ENCODE measurements around the gene CCDC57. TPM values are rescaled to one million over a fixed set of nuclear protein-coding genes. Genes with fewer than 3 reads are reported as not detected.

The CCDC57 gene
- total RNA-seq, 2 donors from 2014 or later: 5.1 to 7.4 TPM

DNA sequence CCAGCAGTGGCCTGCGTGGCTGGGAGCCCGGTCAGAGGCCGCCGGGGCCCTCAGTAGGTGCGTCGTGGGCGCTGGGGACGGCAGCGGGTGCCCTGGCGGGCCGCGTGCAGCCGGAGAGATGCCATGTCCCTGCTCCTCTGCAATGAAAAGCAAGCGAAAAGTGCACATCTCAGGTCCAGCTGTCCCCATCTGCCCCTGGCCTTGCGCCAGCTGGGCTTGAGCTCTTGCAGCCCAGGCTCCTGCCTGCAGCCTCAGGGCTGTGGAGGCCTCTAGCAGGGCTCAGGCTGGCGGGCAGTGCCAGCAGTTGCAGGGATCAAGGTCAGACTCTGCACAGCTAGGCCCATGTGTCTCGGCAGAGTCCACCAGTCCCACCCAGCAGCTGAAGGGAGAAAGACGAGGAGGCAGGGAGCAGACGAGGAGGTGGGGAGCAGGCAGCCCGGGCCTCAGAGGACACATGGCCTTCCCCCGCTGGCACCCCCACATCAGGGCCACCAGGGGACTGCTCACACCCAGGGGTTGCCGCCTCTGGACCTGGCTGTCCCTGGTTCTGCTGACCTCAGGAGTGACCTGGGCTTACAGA lies 27.4 kb upstream of the CCDC57 start:
- TF ChIP-seq, protein P1, sequence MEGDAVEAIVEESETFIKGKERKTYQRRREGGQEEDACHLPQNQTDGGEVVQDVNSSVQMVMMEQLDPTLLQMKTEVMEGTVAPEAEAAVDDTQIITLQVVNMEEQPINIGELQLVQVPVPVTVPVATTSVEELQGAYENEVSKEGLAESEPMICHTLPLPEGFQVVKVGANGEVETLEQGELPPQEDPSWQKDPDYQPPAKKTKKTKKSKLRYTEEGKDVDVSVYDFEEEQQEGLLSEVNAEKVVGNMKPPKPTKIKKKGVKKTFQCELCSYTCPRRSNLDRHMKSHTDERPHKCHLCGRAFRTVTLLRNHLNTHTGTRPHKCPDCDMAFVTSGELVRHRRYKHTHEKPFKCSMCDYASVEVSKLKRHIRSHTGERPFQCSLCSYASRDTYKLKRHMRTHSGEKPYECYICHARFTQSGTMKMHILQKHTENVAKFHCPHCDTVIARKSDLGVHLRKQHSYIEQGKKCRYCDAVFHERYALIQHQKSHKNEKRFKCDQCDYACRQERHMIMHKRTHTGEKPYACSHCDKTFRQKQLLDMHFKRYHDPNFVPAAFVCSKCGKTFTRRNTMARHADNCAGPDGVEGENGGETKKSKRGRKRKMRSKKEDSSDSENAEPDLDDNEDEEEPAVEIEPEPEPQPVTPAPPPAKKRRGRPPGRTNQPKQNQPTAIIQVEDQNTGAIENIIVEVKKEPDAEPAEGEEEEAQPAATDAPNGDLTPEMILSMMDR (IDR thresholded peaks at IDR 0.05): no peak
- Histone ChIP-seq H3K36me3 (peaks cover 25% of the 10 kb centered on the region), H3K9me3 (no peaks in the 10 kb centered on the region), H3K4me3 (no peak overlapping the region), H3K4me1 (peaks cover 0 to 81% of the 10 kb centered on the region in 2 donors), H3K27ac (peak overlapping the region; percentile 75 to 78), H3K27me3 (no peaks in the 10 kb centered on the region)
- DNase-seq (ENCODE audit: low spot score): no peak

DNA sequence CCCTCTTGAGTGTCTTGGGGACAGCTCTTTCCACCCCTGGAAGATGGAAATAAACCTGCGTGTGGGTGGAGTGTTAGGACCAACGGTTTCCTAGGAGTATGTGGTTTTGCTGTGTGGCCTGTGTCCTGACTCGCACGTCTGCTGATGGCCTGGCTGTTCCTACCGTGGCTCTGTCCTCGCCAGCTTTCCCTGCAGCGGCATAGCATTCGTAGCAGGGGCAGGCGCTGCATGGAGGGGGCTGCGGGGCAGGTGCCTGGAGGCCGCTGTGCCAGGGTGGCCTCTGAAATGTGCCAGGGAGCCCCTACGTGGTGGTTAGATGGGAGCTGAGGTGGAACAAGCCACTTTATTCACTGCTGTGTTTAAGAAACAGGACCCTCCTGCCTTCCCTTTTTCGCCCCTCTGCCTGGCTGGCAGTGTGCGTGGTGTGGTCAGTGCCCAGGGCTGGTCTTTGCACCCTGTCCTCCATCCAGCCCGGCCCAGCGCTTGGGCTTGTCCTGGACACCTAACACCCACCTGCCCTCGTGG lies 26.8 kb upstream of the CCDC57 start:
- Histone ChIP-seq H3K27ac (peak overlapping the region in 1 of 2 donors; percentile 78), H3K9me3 (no peaks in the 10 kb centered on the region), H3K4me3 (no peak overlapping the region), H3K27me3 (no peaks in the 10 kb centered on the region), H3K36me3 (peaks cover 20% of the 10 kb centered on the region), H3K4me1 (peaks cover 0 to 81% of the 10 kb centered on the region in 2 donors)
- TF ChIP-seq, protein P1 (IDR thresholded peaks at IDR 0.05): no peak
- DNase-seq (ENCODE audit: low spot score): no peak

DNA sequence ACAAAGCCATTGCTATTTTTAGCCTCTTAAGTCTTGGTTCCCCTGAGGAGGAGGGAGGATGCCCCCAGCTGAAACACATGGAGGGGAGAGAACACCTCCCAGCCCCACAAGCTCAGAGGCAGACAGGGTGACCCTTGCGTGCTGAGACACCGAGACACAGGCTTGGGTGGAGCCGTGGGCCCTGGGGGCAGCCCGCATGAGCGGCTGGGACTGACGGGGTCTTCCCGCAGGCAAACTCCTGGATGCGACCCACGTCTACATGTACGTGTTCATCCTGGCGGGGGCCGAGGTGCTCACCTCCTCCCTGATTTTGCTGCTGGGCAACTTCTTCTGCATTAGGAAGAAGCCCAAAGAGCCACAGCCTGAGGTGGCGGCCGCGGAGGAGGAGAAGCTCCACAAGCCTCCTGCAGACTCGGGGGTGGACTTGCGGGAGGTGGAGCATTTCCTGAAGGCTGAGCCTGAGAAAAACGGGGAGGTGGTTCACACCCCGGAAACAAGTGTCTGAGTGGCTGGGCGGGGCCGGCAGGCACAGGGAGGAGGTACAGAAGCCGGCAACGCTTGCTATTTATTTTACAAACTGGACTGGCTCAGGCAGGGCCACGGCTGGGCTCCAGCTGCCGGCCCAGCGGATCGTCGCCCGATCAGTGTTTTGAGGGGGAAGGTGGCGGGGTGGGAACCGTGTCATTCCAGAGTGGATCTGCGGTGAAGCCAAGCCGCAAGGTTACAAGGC lies 26.0 kb upstream of the CCDC57 start:
- Histone ChIP-seq H3K27me3 (no peaks in the 10 kb centered on the region), H3K4me3 (peak overlapping the region in 1 of 2 donors; percentile 28), H3K4me1 (peaks cover 0 to 78% of the 10 kb centered on the region in 2 donors), H3K27ac (peak overlapping the region; percentile 45 to 78), H3K36me3 (peaks cover 11% of the 10 kb centered on the region), H3K9me3 (no peaks in the 10 kb centered on the region)
- TF ChIP-seq, protein P1 (IDR thresholded peaks at IDR 0.05): no peak
- DNase-seq (ENCODE audit: low spot score): peak; percentile 76

DNA sequence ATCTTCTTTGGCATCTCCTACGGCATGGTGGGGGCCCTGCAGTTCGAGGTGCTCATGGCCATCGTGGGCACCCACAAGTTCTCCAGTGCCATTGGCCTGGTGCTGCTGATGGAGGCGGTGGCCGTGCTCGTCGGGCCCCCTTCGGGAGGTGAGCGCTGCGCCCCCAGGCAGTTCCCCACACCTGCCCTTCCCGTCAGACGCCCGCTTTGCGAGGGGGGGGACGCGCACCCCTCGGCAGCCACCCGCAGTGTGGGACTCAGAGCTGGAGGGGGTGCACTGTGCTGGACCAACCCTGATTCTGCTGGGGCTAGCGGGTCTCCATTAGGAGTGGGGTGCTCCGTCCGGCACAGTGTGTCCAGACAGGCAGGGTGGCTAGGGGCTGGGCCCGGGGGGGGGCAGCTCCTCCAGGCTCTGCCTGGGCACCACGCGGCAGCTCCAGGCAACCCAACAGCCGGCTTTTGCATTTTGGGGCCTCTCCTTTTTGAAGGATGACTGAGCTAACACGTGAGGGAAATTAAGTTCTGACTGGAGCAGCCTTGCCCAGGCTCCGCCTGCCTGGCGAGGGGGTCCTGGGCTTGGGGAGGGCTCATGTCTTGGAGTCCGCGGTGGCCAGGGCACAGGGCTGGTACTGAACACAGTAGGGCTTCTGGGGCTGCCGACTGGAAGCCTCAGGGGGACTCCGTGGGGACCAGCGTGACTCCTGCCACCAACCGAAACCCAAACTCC lies 25.3 kb upstream of the CCDC57 start:
- no peaks in the 10 kb centered on the region for H3K9me3 ChIP-seq
- H3K27me3 ChIP-seq: no peaks in the 10 kb centered on the region
- DNase-seq (ENCODE audit: low spot score): no peak
- peak overlapping the region; percentile 45 to 78 for H3K27ac ChIP-seq
- TF ChIP-seq, protein P1 (IDR thresholded peaks at IDR 0.05): no peak
- H3K36me3 ChIP-seq: peaks cover 4% of the 10 kb centered on the region
- H3K4me3 ChIP-seq: no peak overlapping the region
- peaks cover 0 to 76% of the 10 kb centered on the region in 2 donors for H3K4me1 ChIP-seq

DNA sequence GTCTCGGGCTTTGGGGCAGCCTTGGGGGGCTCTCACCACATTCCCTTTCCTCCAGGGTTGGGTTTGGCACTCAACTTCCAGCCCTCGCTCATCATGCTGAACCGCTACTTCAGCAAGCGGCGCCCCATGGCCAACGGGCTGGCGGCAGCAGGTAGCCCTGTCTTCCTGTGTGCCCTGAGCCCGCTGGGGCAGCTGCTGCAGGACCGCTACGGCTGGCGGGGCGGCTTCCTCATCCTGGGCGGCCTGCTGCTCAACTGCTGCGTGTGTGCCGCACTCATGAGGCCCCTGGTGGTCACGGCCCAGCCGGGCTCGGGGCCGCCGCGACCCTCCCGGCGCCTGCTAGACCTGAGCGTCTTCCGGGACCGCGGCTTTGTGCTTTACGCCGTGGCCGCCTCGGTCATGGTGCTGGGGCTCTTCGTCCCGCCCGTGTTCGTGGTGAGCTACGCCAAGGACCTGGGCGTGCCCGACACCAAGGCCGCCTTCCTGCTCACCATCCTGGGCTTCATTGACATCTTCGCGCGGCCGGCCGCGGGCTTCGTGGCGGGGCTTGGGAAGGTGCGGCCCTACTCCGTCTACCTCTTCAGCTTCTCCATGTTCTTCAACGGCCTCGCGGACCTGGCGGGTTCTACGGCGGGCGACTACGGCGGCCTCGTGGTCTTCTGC lies 24.6 kb upstream of the CCDC57 start:
- Histone ChIP-seq H3K36me3 (peaks cover 3% of the 10 kb centered on the region), H3K27me3 (no peaks in the 10 kb centered on the region), H3K27ac (no peak overlapping the region), H3K4me1 (peaks cover 0 to 76% of the 10 kb centered on the region in 2 donors), H3K9me3 (no peaks in the 10 kb centered on the region), H3K4me3 (no peak overlapping the region)
- DNase-seq (ENCODE audit: low spot score): no peak
- TF ChIP-seq, protein P1 (IDR thresholded peaks at IDR 0.05): no peak

All from right atrium auricular region (tissue), 2 donors.